AG08396 (cell line): Measurements from ENCODE around the gene GFPT2.

Experiments
- DNase-seq: peaks from one replicate; pipeline ENCODE4 v3.0.0; 2012; ENCODE audit warnings: low spot score, mixed read lengths

Gene GFPT2

GRCh38 chr5:180350711-180351465 is 2.2 kb downstream of the GFPT2 start:
- DNase-seq = no peak

GRCh38 chr5:180350296-180350695 is 2.8 kb downstream of the GFPT2 start:
- no peak for DNase-seq

- DNase-seq = no peak
Measured at GRCh38 chr5:180349391-180349790, 3.7 kb downstream of the GFPT2 start.

GRCh38 chr5:180348336-180348735 is 4.8 kb downstream of the GFPT2 start:
- no peak for DNase-seq

GRCh38 chr5:180347702-180348101 is 5.4 kb downstream of the GFPT2 start:
- DNase-seq = no peak

GRCh38 chr5:180346358-180346757 is 6.8 kb downstream of the GFPT2 start:
- no peak for DNase-seq

GRCh38 chr5:180345781-180346180 is 7.4 kb downstream of the GFPT2 start:
- DNase-seq = no peak

- DNase-seq = no peak
Measured at GRCh38 chr5:180345186-180345585, 8.0 kb downstream of the GFPT2 start.

GRCh38 chr5:180344696-180344999 is 8.5 kb downstream of the GFPT2 start:
- DNase-seq = no peak

- no peak for DNase-seq
Measured at GRCh38 chr5:180343831-180344695, 9.1 kb downstream of the GFPT2 start.

- no peak for DNase-seq
Measured at GRCh38 chr5:180343110-180343830, 9.9 kb downstream of the GFPT2 start.

GRCh38 chr5:180341595-180341994 is 11.5 kb downstream of the GFPT2 start:
- DNase-seq = no peak

- no peak for DNase-seq
Measured at GRCh38 chr5:180340856-180341255, 12.3 kb downstream of the GFPT2 start.

- no peak for DNase-seq
Measured at GRCh38 chr5:180339583-180340183, 13.5 kb downstream of the GFPT2 start.

GRCh38 chr5:180338001-180338707 is 15.0 kb downstream of the GFPT2 start:
- DNase-seq = no peak

- no peak for DNase-seq
Measured at GRCh38 chr5:180336234-180337020, 16.7 kb downstream of the GFPT2 start.

GRCh38 chr5:180335614-180336233 is 17.4 kb downstream of the GFPT2 start:
- DNase-seq = no peak

GRCh38 chr5:180334751-180335613 is 18.2 kb downstream of the GFPT2 start:
- no peak for DNase-seq

GRCh38 chr5:180334176-180334575 is 19.0 kb downstream of the GFPT2 start:
- DNase-seq = no peak
